KMS-11 (cell line): Measurements from ENCODE around the gene USP11.

Experiments
- H2AFZ ChIP-seq: fragments of 200-600 bp; sonication (generic); 2 replicates; pipeline ENCODE4 v1.6.1; 2016; ENCODE audit warnings: antibody characterized with exemption, mixed run types, low read depth
- H3K27ac ChIP-seq: fragments of 200-600 bp; sonication (generic); 2 replicates; pipeline ENCODE4 v1.6.1; 2016; ENCODE audit warnings: mild to moderate bottlenecking, mixed run types
- H3K27me3 ChIP-seq: fragments of 200-600 bp; sonication (generic); 2 replicates; pipeline ENCODE4 v1.6.1; 2017; ENCODE audit warnings: mild to moderate bottlenecking, low read depth, mixed run types, moderate library complexity; ENCODE audit not compliant: insufficient read depth
- H3K36me3 ChIP-seq: fragments of 200-600 bp; sonication (generic); 2 replicates; pipeline ENCODE4 v1.6.1; 2017; ENCODE audit warnings: mild to moderate bottlenecking, mixed run types; ENCODE audit not compliant: insufficient read depth
- H3K4me1 ChIP-seq: fragments of 200-600 bp; sonication (generic); 2 replicates; pipeline ENCODE4 v1.6.1; 2016; ENCODE audit warnings: mild to moderate bottlenecking, low read depth, mixed run types; ENCODE audit not compliant: poor library complexity, severe bottlenecking
- H3K4me2 ChIP-seq: fragments of 200-600 bp; sonication (generic); 2 replicates; pipeline ENCODE4 v1.7.0; 2016; ENCODE audit warnings: mild to moderate bottlenecking, mixed run types
- H3K4me3 ChIP-seq: fragments of 200-600 bp; sonication (generic); IDR thresholded peaks from 2 replicates; pipeline ENCODE4 v1.6.1; 2017; ENCODE audit warnings: low read depth, low read length, mixed read lengths; ENCODE audit not compliant: insufficient read depth
- H3K79me2 ChIP-seq: fragments of 200-600 bp; sonication (generic); 2 replicates; pipeline ENCODE4 v1.6.1; 2016; ENCODE audit warnings: low read depth, mixed run types; ENCODE audit not compliant: insufficient read depth
- H3K9ac ChIP-seq: fragments of 200-600 bp; sonication (generic); 2 replicates; pipeline ENCODE4 v1.6.1; 2016; ENCODE audit warnings: mild to moderate bottlenecking, mixed run types
- H4K20me1 ChIP-seq: fragments of 200-600 bp; sonication (generic); 2 replicates; pipeline ENCODE4 v1.6.1; 2016; ENCODE audit warnings: mild to moderate bottlenecking, mixed run types; ENCODE audit not compliant: insufficient read depth
- CTCF ChIP-seq: fragments of 200-600 bp; sonication (generic); conservative IDR thresholded peaks from 2 replicates; pipeline ENCODE4 v1.6.1; 2017; ENCODE audit warnings: low read depth, mild to moderate bottlenecking, antibody characterized with exemption, low read length, moderate library complexity, mixed read lengths

USP11 gene

GRCh38 chrX:47232803-47233332 lies at the start of gene USP11:
Gene USP11 (plus strand): TSS chrX:47233009. CDS start chrX:47233044, 35 bp downstream.
- H3K27me3 ChIP-seq, result no peaks in the 10 kb centered on the region
- H3K79me2 ChIP-seq, result peaks cover 13% of the 10 kb centered on the region; the same call in 1 of the 2 replicates
- H3K9ac ChIP-seq, result peak within 1 kb of the TSS; percentile 99
- H4K20me1 ChIP-seq, result no peaks in the 10 kb centered on the region
- no peaks in the 10 kb centered on the region for H3K36me3 ChIP-seq
- no peak within 1 kb of the TSS for H3K4me3 ChIP-seq
- peak within 1 kb of the TSS; percentile 62 for H2AFZ ChIP-seq
- H3K27ac ChIP-seq, result peak within 1 kb of the TSS; percentile 98
- no peak for TF ChIP-seq CTCF
- peak within 1 kb of the TSS; percentile 84 for H3K4me2 ChIP-seq
- peaks cover 19% of the 10 kb centered on the region for H3K4me1 ChIP-seq

- no peak for TF ChIP-seq CTCF
- Histone ChIP-seq H3K4me2 (no peak overlapping the region), H2AFZ (no peak overlapping the region), H3K27ac (no peak overlapping the region), H3K27me3 (no peaks in the 10 kb centered on the region), H3K9ac (no peak overlapping the region), H4K20me1 (no peaks in the 10 kb centered on the region), H3K4me1 (no peaks in the 10 kb centered on the region), H3K36me3 (no peaks in the 10 kb centered on the region), H3K4me3 (no peak overlapping the region), H3K79me2 (no peaks in the 10 kb centered on the region)
Observed at GRCh38 chrX:47184486-47184885, 48.3 kb upstream of the USP11 start.

- H3K4me1 ChIP-seq, result peaks cover 2% of the 10 kb centered on the region
- H2AFZ ChIP-seq, result no peak overlapping the region
- H3K4me2 ChIP-seq, result no peak overlapping the region
- H3K4me3 ChIP-seq, result no peak overlapping the region
- no peak for TF ChIP-seq CTCF
- H3K36me3 ChIP-seq, result no peaks in the 10 kb centered on the region
- no peaks in the 10 kb centered on the region for H4K20me1 ChIP-seq
- H3K27me3 ChIP-seq, result no peaks in the 10 kb centered on the region
- H3K27ac ChIP-seq, result no peak overlapping the region
- H3K9ac ChIP-seq, result no peak overlapping the region
- H3K79me2 ChIP-seq, result no peaks in the 10 kb centered on the region
Observed at GRCh38 chrX:47185241-47185640, 47.6 kb upstream of the USP11 start.

DNA sequence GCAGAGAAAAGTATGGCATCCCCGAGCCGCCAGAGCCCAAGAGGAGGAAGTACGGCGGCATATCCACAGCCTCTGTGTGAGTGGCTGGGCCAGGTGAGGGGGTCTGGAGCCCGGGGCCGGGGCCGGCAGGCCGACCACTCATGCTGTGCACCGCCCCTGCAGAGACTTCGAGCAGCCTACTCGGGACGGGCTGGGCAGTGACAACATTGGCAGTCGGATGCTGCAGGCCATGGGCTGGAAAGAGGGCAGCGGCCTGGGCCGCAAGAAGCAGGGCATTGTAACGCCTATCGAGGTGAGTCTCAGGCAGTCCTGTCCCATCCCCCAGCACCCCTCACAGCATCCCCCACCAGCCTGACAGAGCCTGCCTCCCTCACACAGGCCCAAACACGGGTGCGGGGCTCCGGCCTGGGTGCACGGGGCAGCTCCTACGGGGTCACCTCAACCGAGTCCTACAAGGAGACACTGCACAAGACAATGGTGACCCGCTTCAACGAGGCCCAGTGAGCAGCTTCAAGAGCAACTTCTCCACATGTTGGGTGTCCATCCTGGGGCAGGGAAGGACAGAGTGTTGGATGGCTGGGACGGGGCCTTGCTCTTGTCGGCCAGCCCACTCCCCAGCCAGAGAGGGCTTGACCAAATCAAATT lies 46.6 kb upstream of the USP11 start:
- no peak overlapping the region for H3K9ac ChIP-seq
- H3K27ac ChIP-seq, result no peak overlapping the region
- H3K79me2 ChIP-seq, result no peaks in the 10 kb centered on the region
- no peak overlapping the region for H2AFZ ChIP-seq
- no peak for TF ChIP-seq CTCF
- peaks cover 4% of the 10 kb centered on the region for H3K4me1 ChIP-seq
- H4K20me1 ChIP-seq, result no peaks in the 10 kb centered on the region
- no peaks in the 10 kb centered on the region for H3K27me3 ChIP-seq
- H3K4me3 ChIP-seq, result no peak overlapping the region
- H3K4me2 ChIP-seq, result no peak overlapping the region
- H3K36me3 ChIP-seq, result no peaks in the 10 kb centered on the region
